ENCODE results near the gene VSIR.

DNA sequence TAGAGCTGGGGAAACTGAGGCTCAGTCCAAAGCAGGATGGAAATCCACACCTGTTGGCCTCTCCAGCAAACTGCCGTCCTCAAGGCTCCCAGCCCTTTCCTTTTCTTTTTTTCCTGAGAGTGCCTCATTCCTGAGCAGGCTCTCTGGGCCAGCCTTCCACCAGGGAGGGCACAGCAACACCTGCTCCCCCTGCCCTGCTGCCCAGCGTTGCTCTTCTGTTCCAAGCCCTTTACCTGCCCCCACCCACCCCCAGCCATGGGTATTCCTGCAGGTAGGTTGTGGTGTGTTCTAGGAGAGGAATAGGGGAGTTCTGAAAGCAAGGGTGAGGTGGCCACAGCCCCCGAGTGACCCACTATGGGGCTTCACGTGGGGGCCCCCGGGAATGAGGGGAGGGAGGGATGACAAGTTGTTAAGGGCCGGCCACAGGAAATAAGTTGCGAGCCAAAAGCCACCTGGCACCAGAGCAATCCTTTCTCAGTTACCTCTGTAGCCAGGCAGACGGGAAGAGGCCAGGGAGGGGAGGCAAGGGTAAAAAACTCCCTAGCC, 19.3 kb downstream of the VSIR start:
- no peak for TF ChIP-seq CTCF (IDR thresholded peaks at IDR 0.05)
- TF ChIP-seq POLR2A (IDR thresholded peaks at IDR 0.05) = no peak
- TF ChIP-seq POLR2AphosphoS5 (IDR thresholded peaks at IDR 0.05) = no peak
- no peak for TF ChIP-seq EP300 (IDR thresholded peaks at IDR 0.05)
